SU-DHL-6 (cell line): ENCODE data around the gene LCE1A.

Experiments used
- H2AFZ ChIP-seq: fragments of 200-600 bp; sonication (generic); 2 replicates; pipeline ENCODE4 v1.6.1; 2014; ENCODE audit warnings: low read depth, mild to moderate bottlenecking, moderate library complexity, mixed read lengths, antibody characterized with exemption, low read length; ENCODE audit not compliant: severe bottlenecking
- H3F3A ChIP-seq: fragments of 200-600 bp; shearing (Covaris generic); 2 replicates; pipeline ENCODE4 v1.6.0; 2016; ENCODE audit warnings: antibody characterized with exemption, mild to moderate bottlenecking; ENCODE audit not compliant: insufficient read depth
- H3K27ac ChIP-seq: fragments of 200-600 bp; sonication (generic); 2 replicates; pipeline ENCODE4 v1.5.1; 2016; ENCODE audit warnings: low read depth, mild to moderate bottlenecking, low read length, moderate library complexity, mixed read lengths
- H3K27me3 ChIP-seq: fragments of 200-600 bp; sonication (generic), shearing (Covaris generic); 2 replicates; pipeline ENCODE4 v1.6.0; 2014; ENCODE audit warnings: mild to moderate bottlenecking, low read length
- H3K36me3 ChIP-seq: fragments of 200-600 bp; sonication (generic); 2 replicates; pipeline ENCODE4 v1.6.1; 2014; ENCODE audit warnings: mild to moderate bottlenecking, low read length, mixed read lengths
- H3K4me2 ChIP-seq: fragments of 300-600, 200-600 bp; shearing (Covaris generic), sonication (generic); 2 replicates; pipeline ENCODE4 v1.6.0; 2014; ENCODE audit warnings: low read length, low read depth, mild to moderate bottlenecking; ENCODE audit not compliant: poor library complexity, severe bottlenecking
- H3K4me3 ChIP-seq: fragments of 200-600 bp; sonication (generic); 2 replicates; pipeline ENCODE4 v1.5.1; 2014; ENCODE audit warnings: antibody characterized with exemption, low read length, mild to moderate bottlenecking, mixed read lengths; ENCODE audit not compliant: insufficient read depth, poor library complexity, severe bottlenecking
- H3K79me2 ChIP-seq: fragments of 200-600 bp; sonication (generic); 2 replicates; pipeline ENCODE4 v1.6.1; 2014; ENCODE audit warnings: mild to moderate bottlenecking, low read length, moderate library complexity; ENCODE audit not compliant: insufficient read depth
- H3K9ac ChIP-seq: fragments of 200-600 bp; sonication (generic); 2 replicates; pipeline ENCODE4 v1.7.0; 2014; ENCODE audit warnings: mild to moderate bottlenecking, low read length
- H3K9me2 ChIP-seq: fragments of 200-600 bp; sonication (generic); replicated peaks from 2 replicates; pipeline ENCODE4 v1.6.1; 2014; ENCODE audit warnings: low read length; ENCODE audit not compliant: insufficient read depth
- H3K9me3 ChIP-seq: fragments of 200-600 bp; sonication (generic); 2 replicates; pipeline ENCODE4 v1.6.1; 2014; ENCODE audit warnings: low read length, mixed read lengths; ENCODE audit not compliant: insufficient read depth
- H4K20me1 ChIP-seq: fragments of 200-600 bp; sonication (generic); 2 replicates; pipeline ENCODE4 v1.6.1; 2014; ENCODE audit warnings: low read depth, mild to moderate bottlenecking, antibody characterized with exemption, low read length, moderate library complexity, mixed read lengths
- CTCF ChIP-seq: fragments of 200-600 bp; sonication (generic); IDR thresholded peaks from one replicate; pipeline ENCODE4 v1.5.1; 2017; ENCODE audit warnings: antibody characterized with exemption, mild to moderate bottlenecking, low read length, moderate library complexity; ENCODE audit not compliant: insufficient read depth, poor library complexity, severe bottlenecking
- EZH2phosphoT487 ChIP-seq: fragments of 200-600 bp; sonication (generic), shearing (Covaris generic); conservative IDR thresholded peaks from 2 replicates; pipeline ENCODE4 v1.6.1; 2018; ENCODE audit warnings: mild to moderate bottlenecking, antibody characterized with exemption, low read length, moderate library complexity, mixed read lengths

LCE1A gene

GRCh38 chr1:152876827-152877226 lies 49.6 kb downstream of the LCE1A start:
- TF ChIP-seq EZH2phosphoT487 = no peak
- TF ChIP-seq CTCF = no peak
- Histone ChIP-seq H3K36me3 (no peaks in the 10 kb centered on the region), H2AFZ (no peak overlapping the region), H3K79me2 (no peaks in the 10 kb centered on the region), H3K9me2 (no peaks in the 10 kb centered on the region), H3F3A (no peaks in the 10 kb centered on the region), H3K4me2 (no peak overlapping the region), H3K27ac (no peak overlapping the region), H3K9ac (no peak overlapping the region), H3K9me3 (no peaks in the 10 kb centered on the region), H3K27me3 (no peaks in the 10 kb centered on the region), H3K4me3 (no peak overlapping the region), H4K20me1 (no peaks in the 10 kb centered on the region)
